MV-4-11 (cell line): ENCODE measurements around the gene NT5C1A.

ENCODE experiments used
- DNase-seq: peaks from one replicate; lab custom pipeline; 2025; lab: John Stamatoyannopoulos, UW

Gene NT5C1A

DNA sequence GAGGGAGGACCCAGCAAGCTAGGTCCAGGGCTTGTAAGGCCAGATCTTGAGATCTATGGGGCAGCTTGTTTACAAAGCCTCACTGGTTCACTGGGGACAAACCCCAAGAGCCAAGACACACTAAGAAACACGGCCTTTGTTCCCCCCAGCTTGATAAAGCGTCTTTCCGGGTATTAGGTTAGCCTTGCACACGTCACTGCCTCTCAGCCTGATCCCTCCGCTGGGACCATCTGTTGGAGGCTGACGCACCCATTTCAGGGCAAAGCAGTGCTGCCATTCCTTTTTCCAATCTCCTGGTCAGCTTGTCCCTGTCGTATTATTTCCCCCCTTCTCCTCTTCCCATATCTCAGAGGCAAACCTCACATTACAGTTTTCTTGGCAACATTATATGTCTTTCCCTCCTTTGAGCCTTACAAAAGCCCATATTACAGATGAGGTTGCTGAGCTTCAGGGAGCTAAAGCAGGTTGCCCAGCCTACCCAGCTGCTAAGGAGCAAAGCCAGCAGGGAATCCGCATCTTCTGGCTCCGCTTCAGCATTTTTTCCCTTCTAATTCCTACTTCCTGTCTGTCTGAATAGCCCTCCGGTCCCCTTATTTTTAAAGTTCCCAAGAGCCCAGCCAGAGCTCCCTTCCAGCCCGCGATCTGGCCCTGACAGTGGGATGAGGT, 36.6 kb downstream of the NT5C1A start:
- DNase-seq = no peak

GRCh38 chr1:39633422-39633821, 38.5 kb downstream of the NT5C1A start:
- DNase-seq = no peak

- DNase-seq = no peak
Observed at GRCh38 chr1:39632682-39633417, 39.1 kb downstream of the NT5C1A start.

DNA sequence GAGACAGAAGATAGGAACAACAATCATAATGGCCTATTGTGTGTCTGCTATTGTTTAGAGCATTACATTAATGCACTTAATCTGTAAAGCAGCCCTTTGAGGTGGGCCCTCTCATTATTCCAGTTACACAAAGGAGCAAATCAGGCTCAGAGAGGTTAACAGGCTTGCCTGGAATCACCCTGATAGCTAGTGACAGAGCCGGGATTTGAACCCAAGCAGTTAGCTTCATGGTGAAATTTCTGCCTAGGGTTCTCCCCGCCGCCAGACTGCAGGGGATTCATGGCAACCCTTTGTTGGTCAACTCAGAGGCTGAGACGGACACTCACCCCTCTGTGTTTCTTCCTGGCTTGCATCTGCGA, 39.6 kb downstream of the NT5C1A start:
- DNase-seq = no peak

DNA sequence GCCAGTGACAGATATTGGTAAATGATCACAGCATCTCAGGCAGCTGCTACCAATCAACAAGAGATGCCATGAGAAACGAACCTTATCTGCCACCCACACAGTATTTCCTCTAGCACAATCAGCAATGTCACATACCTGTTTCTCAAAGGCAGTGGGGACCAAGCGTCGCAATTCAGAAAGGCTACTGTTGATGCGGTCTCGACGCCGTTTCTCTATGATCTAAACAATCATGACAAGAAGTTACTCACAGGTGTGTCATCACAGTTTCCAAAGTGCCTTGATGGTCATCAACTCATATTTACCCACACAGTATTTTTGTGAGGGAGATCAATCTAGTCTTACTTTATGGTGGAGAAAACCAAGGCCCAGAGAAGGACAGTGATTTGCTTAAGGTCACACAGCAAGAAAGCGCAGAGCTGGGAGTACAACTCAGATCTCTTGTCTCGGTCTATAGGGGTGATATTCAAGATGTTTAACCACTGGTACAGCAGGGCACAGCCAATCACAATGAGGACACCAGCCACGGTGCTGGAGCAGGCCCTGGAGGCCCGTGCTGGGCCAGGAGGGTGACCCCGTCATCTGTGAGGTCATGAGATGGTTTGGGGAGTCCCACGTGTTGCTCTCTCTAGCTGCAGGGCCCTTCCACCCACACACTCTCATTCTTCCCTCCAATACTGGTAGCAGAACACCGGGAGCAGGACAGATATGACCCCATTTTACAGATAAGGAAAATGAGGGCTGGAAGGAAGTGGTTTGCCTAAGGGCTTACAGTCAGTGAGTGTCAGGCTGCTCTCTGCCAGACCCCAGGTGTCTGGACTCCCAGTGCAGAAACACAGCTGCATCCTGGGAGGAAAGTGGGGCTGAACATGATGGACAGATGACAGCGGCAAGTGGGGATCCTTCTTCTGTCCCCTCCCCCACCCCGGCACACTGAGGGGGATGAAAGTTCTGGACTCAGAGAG, 40.3 kb downstream of the NT5C1A start:
- DNase-seq = no peak

DNA sequence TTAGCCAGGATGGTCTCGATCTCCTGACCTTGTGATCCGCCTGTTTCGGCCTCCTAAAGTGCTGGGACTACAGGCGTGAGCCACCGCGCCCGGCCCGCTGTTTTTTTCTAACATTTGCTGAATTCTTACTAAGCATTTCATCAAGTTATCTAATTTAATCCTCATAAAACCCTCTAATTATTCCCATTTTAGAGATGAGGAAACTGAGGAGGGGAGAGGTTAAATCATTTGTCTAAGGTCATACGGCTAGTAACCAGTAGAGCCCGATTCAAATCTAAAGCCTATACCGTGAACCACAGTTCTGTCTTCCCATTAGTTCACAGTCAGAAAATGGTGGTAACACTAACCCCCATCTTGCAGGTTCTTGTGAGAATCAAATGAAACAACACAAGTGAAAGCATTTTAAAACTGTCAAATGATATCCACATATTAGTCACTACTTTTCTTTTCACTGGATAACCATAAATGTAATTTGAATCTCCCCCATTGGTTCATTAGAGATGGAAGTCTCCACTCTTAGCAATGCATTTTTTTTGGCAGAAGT, 43.0 kb downstream of the NT5C1A start:
- no peak for DNase-seq

DNA sequence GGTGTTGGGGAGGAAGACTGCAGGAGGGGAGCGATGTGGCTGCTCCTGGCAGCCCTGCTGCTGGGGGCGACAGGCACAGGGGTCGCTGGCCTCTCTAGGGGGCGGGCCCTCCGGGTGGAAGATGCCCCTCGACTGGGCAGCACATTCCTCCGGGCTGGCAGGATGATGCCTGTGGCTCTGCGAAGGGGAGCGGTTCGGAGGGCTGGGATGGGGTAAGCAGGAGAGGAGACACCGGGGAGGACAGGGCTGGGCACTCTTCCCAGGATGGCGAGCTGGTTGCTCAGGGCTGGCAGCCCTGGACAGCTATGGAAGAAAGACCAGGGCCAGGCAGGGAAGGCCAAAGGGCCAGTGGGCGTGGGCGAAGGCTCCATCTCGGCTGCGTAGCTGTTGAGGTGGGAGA, 45.3 kb downstream of the NT5C1A start:
- no peak for DNase-seq

GRCh38 chr1:39625462-39626273, 46.2 kb downstream of the NT5C1A start:
- no peak for DNase-seq

GRCh38 chr1:39625009-39625408, 46.9 kb downstream of the NT5C1A start:
- no peak for DNase-seq

DNA sequence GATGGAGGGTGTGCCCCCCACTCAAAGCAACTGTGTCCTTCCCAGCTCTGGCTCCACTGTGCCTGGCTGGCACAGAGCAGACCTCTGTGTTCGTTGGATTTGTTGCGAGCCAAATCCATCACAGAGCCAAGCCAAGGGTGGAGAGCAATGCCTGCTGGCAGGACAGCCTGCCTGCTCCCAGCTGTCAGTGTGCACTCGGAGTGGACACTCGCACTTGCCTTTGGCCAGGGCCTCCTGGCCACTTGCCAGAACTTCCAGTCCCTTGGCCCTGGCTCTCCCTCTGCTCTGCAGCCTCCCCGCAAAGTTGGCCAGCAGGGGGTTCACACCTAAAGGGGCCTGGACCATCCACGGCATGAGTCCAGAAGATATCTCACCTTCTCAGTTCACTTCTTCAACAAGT, 48.9 kb downstream of the NT5C1A start:
- no peak for DNase-seq

DNA sequence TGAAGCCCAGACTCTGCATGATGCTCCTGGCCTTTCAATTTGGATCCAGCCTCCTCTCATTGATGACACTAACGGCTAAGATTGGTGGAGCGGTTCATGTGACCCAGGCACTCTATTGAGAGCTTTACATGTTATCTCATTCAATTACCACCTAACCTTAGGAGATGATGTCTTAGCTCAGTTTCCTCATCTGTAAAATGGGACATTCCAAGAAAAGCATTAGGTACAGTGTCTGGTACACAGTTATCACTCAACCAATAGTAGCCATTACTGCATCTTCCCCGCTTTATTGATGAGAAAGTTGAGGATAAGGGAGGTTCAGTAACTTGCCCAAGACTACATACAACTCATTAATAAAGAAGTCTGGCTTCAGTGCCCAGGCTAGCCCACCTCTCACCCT, 49.5 kb downstream of the NT5C1A start:
- DNase-seq = no peak

- DNase-seq = no peak
Observed at GRCh38 chr1:39620659-39621165, 51.2 kb downstream of the NT5C1A start.

DNA sequence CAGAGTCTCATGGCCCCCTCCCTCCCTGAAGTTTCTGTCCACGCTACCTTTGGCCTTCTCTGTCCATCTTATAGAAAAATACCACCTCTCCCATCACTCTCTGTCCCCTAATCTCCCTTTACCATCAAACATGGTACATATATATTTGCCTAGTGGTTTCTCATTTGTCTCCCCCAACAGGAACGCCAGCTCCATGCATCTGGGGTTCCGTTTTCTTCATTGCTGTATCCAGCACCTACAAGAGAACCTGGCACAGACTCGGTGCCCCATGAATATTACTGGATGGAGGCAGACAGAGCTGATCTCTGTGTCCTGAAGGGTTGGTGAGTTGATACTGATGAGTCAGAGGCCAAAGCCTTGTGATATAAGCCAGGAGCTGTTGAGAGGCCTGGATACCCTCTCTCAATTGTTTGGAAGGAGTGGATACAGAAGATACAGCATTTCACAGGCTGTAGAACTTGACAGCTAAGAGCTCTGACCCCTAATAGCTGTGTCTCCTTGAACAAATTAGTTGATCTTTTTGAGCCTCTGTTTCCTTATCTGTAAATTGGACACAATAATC, 54.3 kb downstream of the NT5C1A start:
- DNase-seq = no peak

DNA sequence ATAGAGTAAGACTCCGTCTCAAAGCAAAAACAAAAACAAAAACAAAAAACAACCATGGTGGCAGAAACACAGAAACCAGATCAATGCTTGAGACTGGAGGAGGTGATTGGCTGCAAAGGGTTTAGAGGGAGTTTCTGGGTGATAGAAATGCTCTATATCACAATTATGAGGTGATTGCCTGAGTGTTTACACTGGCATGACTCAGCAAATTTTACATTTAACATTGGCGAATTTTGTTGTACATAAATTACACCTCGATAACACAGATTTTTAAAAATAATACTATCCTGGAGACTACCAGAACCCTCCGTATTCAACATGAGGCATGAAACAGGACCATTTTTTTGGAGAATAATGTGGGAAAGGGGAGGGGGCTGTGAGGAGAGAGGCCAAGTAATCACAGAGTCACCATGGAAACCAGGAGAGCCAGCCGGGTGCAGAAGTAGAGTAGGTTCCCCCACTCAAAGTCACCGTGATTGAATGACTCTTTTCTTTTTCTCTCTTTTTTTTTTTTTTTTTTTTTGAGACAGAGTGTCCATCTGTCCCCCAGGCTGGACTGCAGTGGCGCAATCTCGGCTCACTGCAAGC, 56.7 kb downstream of the NT5C1A start:
- no peak for DNase-seq

GRCh38 chr1:39614488-39614887, 57.4 kb downstream of the NT5C1A start:
- DNase-seq = no peak

DNA sequence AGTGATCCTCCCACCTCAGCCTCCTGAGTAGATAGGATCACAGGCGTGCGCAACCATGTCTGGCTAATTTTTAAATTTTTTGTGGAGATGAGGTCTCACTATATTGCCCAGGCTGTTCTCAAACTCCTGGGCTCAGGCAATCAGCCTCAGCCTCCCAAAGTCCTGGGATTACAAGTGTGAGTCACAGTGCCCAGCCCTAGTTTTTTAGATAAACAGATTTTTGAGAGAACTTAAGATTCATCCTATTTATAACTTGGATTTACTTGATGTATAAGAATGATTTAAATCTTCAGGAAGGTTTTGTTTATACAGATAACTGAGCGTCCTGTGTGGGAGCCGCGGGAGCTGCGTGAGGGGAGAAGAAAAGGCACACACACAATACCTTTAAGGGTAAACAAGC, 58.7 kb downstream of the NT5C1A start:
- DNase-seq = no peak

DNA sequence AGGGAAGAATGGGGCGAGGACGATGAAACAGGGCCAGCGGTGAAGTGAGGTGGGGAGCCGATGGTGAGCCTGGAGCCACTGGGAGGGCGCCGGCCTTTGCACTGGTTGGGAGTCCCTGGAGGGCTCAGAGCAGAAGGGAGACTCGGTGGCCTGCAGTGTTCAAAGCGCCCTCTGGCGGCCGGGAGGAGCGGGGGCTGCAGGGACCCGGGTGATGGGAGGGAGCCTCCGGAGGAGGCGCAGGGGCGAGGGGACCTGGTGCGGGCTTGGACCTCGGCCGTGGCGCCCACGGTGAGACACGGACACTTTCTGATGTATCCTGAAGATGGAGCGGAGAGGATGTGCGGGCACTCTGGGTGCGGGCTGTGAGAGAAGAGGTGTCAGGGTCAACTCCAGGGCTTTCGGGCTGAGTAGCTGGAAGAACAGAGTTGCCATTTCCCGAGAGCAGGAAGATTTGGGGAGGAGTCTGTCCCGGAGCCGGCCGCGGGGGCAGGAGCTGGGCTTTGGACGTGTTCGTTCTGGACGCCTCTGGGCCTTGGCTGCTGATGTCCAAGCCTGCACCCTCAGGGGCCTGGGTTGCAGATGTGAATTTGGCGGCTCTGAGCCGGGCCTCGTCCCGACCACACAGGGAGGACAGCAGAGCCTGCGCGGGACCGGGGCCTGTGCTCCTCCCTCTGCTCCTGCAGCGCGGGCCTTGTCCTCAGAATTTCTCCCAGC, 62.1 kb downstream of the NT5C1A start:
- peak; percentile 15 for DNase-seq
